ENCODE results near the gene CDIP1. TPM values are rescaled to one million over a fixed set of nuclear protein-coding genes. Genes with fewer than 3 reads are reported as not detected.

Gene CDIP1
- total RNA-seq, 3 donors from 2014 or later: 9.1 to 9.9 (median 9.5) TPM

DNA sequence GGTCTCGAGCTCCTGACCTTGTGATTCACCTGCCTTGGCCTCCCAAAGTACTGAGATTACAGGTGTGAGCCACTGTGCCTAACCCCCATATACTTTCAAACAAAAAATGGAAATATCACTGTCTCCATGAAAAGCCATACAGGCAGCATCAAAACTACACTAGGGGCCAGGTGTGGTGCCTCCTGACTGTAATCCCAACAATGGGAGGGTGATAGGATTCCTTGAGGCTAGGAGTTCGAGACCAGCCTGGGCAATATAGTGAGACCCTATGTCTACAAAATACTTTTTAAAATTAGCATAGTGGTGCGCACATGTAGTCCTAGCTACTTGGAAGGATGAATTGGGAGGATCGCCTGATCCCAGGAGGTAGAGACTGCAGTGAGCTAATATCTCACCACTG lies 46.7 kb downstream of the CDIP1 start:
- Histone ChIP-seq H3K4me1 (no peaks in the 10 kb centered on the region), H3K9me3 (no peaks in the 10 kb centered on the region), H3K4me3 (no peak overlapping the region), H3K36me3 (no peaks in the 10 kb centered on the region), H3K27me3 (no peaks in the 10 kb centered on the region), H3K27ac (no peak overlapping the region)
- no peak for TF ChIP-seq POLR2A (IDR thresholded peaks at IDR 0.05)
- TF ChIP-seq, protein P1, sequence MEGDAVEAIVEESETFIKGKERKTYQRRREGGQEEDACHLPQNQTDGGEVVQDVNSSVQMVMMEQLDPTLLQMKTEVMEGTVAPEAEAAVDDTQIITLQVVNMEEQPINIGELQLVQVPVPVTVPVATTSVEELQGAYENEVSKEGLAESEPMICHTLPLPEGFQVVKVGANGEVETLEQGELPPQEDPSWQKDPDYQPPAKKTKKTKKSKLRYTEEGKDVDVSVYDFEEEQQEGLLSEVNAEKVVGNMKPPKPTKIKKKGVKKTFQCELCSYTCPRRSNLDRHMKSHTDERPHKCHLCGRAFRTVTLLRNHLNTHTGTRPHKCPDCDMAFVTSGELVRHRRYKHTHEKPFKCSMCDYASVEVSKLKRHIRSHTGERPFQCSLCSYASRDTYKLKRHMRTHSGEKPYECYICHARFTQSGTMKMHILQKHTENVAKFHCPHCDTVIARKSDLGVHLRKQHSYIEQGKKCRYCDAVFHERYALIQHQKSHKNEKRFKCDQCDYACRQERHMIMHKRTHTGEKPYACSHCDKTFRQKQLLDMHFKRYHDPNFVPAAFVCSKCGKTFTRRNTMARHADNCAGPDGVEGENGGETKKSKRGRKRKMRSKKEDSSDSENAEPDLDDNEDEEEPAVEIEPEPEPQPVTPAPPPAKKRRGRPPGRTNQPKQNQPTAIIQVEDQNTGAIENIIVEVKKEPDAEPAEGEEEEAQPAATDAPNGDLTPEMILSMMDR (IDR thresholded peaks at IDR 0.05): no peak
- no peak for TF ChIP-seq POLR2AphosphoS5 (IDR thresholded peaks at IDR 0.05)
- DNase-seq (ENCODE audit: low spot score in 2 of 2): no peak
- intact Hi-C loops (cut with DNase I; ENCODE audit: low total_unique reads): no loop called here

GRCh38 chr16:4489030-4489429 lies 49.5 kb downstream of the CDIP1 start:
- Histone ChIP-seq H3K27ac (peak overlapping the region in 1 of 2 donors; percentile 27), H3K27me3 (no peaks in the 10 kb centered on the region), H3K9me3 (no peaks in the 10 kb centered on the region), H3K36me3 (no peaks in the 10 kb centered on the region), H3K4me1 (no peaks in the 10 kb centered on the region), H3K4me3 (no peak overlapping the region)
- TF ChIP-seq, protein P1 (IDR thresholded peaks at IDR 0.05): no peak
- TF ChIP-seq POLR2AphosphoS5 (IDR thresholded peaks at IDR 0.05) (no peak), POLR2A (IDR thresholded peaks at IDR 0.05) (no peak)
- DNase-seq (ENCODE audit: low spot score in 2 of 2): no peak
- intact Hi-C loops (cut with DNase I; ENCODE audit: low total_unique reads): no loop called here

- intact Hi-C loops (cut with DNase I; ENCODE audit: low total_unique reads): no loop called here
- TF ChIP-seq, protein P1 (IDR thresholded peaks at IDR 0.05): no peak
- Histone ChIP-seq H3K9me3 (no peaks in the 10 kb centered on the region), H3K27ac (peak overlapping the region in 1 of 2 donors; percentile 48), H3K36me3 (no peaks in the 10 kb centered on the region), H3K4me1 (no peaks in the 10 kb centered on the region), H3K4me3 (no peak overlapping the region), H3K27me3 (no peaks in the 10 kb centered on the region)
- no peak for DNase-seq (ENCODE audit: low spot score in 2 of 2)
Observed at GRCh38 chr16:4488499-4488967, 50.0 kb downstream of the CDIP1 start.

DNA sequence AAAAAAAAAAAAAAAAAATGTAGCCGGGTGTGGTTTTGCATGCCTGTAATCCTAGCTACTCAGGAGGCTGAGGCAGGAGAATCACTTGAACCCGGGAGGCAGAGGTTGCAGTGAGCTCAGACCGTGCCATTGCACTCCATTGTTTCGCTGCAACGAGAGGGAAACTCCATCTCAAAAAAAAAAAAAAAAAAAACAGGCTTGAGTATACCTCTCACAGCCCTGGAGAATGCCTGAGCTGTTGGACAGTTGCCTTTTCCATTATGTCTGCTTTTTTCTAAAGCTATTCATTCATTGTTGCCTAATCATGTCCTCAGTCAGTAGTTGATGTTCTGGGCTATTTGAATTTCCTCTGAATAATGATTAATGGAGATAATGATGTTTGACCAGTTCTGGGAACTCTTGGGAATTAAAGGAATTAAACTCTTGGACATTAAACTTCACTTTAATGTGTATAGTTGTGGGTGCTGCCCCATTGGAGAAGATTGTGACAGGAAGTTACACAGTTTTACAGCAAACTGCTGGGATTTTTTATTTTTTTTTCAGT lies 50.5 kb downstream of the CDIP1 start:
- peak overlapping the region in 1 of 2 donors; percentile 48 for H3K27ac ChIP-seq
- H3K4me1 ChIP-seq: no peaks in the 10 kb centered on the region
- H3K27me3 ChIP-seq: no peaks in the 10 kb centered on the region
- no peak for DNase-seq (ENCODE audit: low spot score in 2 of 2)
- intact Hi-C loops (cut with DNase I; ENCODE audit: low total_unique reads): no loop called here
- no peak overlapping the region for H3K4me3 ChIP-seq
- H3K9me3 ChIP-seq: no peaks in the 10 kb centered on the region
- H3K36me3 ChIP-seq: no peaks in the 10 kb centered on the region
- TF ChIP-seq POLR2AphosphoS5 (IDR thresholded peaks at IDR 0.05) (no peak), POLR2A (IDR thresholded peaks at IDR 0.05) (no peak)
- TF ChIP-seq, protein P1 (IDR thresholded peaks at IDR 0.05): no peak

- no peak overlapping the region for H3K4me3 ChIP-seq
- intact Hi-C loops (cut with DNase I; ENCODE audit: low total_unique reads): no loop called here
- no peaks in the 10 kb centered on the region for H3K27me3 ChIP-seq
- H3K36me3 ChIP-seq: no peaks in the 10 kb centered on the region
- H3K9me3 ChIP-seq: no peaks in the 10 kb centered on the region
- no peak for DNase-seq (ENCODE audit: low spot score in 2 of 2)
- TF ChIP-seq, protein P1 (IDR thresholded peaks at IDR 0.05): no peak
- TF ChIP-seq POLR2AphosphoS5 (IDR thresholded peaks at IDR 0.05): peak in 2 of 3 donors; percentile 25 to 67
- no peaks in the 10 kb centered on the region for H3K4me1 ChIP-seq
- peak overlapping the region; percentile 65 to 67 for H3K27ac ChIP-seq
Observed at GRCh38 chr16:4486126-4486893, 52.3 kb downstream of the CDIP1 start.

Measured in breast epithelium (tissue), 4 donors.